H9 (cell line): ENCODE results near the gene CD247. TPM values are rescaled to one million over a fixed set of nuclear protein-coding genes. Genes with fewer than 3 reads are reported as not detected.

Source experiments
- DNase-seq: peaks from one replicate; pipeline ENCODE4 v3.0.0-alpha.2; 2017
- H2AFZ ChIP-seq: one replicate; pipeline ENCODE4 v1.6.1; 2013; ENCODE audit warnings: mild to moderate bottlenecking, low read length, control low read depth, moderate library complexity
- H2AK5ac ChIP-seq: 2 replicates; pipeline ENCODE4 v1.6.1; 2013; ENCODE audit warnings: low read length, control low read depth, mixed read lengths; ENCODE audit not compliant: insufficient read length
- H2BK120ac ChIP-seq: one replicate; pipeline ENCODE4 v1.6.1; 2013; ENCODE audit warnings: low read depth, mild to moderate bottlenecking, low read length, control low read depth, inconsistent platforms; ENCODE audit not compliant: poor library complexity, severe bottlenecking
- H2BK12ac ChIP-seq: 2 replicates; pipeline ENCODE4 v1.6.1; 2013; ENCODE audit warnings: low read length, control low read depth, mixed read lengths, low read depth; ENCODE audit not compliant: insufficient read length
- H2BK15ac ChIP-seq: 2 replicates; pipeline ENCODE4 v1.6.1; 2013; ENCODE audit warnings: low read depth, low read length, control low read depth
- H2BK20ac ChIP-seq: one replicate; pipeline ENCODE4 v1.6.1; 2013; ENCODE audit warnings: low read depth, mild to moderate bottlenecking, low read length, control low read depth, inconsistent platforms; ENCODE audit not compliant: poor library complexity, severe bottlenecking
- H2BK5ac ChIP-seq: 2 replicates; pipeline ENCODE4 v1.6.1; 2013; ENCODE audit warnings: low read length, control low read depth, mixed read lengths; ENCODE audit not compliant: insufficient read length
- H3K14ac ChIP-seq: 2 replicates; pipeline ENCODE4 v1.6.1; 2013; ENCODE audit warnings: low read length, control low read depth; ENCODE audit not compliant: insufficient read depth
- H3K18ac ChIP-seq: 2 replicates; pipeline ENCODE4 v1.6.1; 2013; ENCODE audit warnings: low read depth, mild to moderate bottlenecking, mixed read lengths, low read length, control low read depth; ENCODE audit not compliant: insufficient read length
- H3K23ac ChIP-seq: 2 replicates; pipeline ENCODE4 v1.6.1; 2013; ENCODE audit warnings: low read length, control low read depth, mixed read lengths, low read depth; ENCODE audit not compliant: insufficient read length
- H3K23me2 ChIP-seq: 2 replicates; pipeline ENCODE4 v1.6.1; 2013; ENCODE audit warnings: low read depth, mild to moderate bottlenecking, mixed read lengths, low read length, control low read depth; ENCODE audit not compliant: insufficient read length, poor library complexity, severe bottlenecking
- H3K27ac ChIP-seq: 2 replicates; pipeline ENCODE4 v1.5.1; 2013; ENCODE audit warnings: low read length, control low read depth, mixed read lengths, low read depth; ENCODE audit not compliant: insufficient read length
- H3K27me3 ChIP-seq: 2 replicates; pipeline ENCODE4 v1.6.1; 2013; ENCODE audit warnings: low read length, control low read depth, inconsistent platforms; ENCODE audit not compliant: insufficient read depth
- H3K4ac ChIP-seq: 2 replicates; pipeline ENCODE4 v1.6.1; 2013; ENCODE audit warnings: low read depth, mild to moderate bottlenecking, control low read depth, inconsistent platforms, low read length, moderate library complexity
- H3K4me1 ChIP-seq: 2 replicates; pipeline ENCODE4 v1.6.1; 2013; ENCODE audit warnings: low read length, control low read depth, inconsistent platforms; ENCODE audit not compliant: insufficient read depth
- H3K4me2 ChIP-seq: 2 replicates; pipeline ENCODE4 v1.6.1; 2013; ENCODE audit warnings: low read length, control low read depth, mixed read lengths; ENCODE audit not compliant: insufficient read length, insufficient read depth
- H3K56ac ChIP-seq: 2 replicates; pipeline ENCODE4 v1.6.1; 2013; ENCODE audit warnings: low read depth, mild to moderate bottlenecking, mixed read lengths, low read length, control low read depth; ENCODE audit not compliant: insufficient read length
- H3K79me1 ChIP-seq: 2 replicates; pipeline ENCODE4 v1.6.1; 2013; ENCODE audit warnings: low read depth, mild to moderate bottlenecking, moderate library complexity, low read length, control low read depth, inconsistent platforms; ENCODE audit not compliant: insufficient read depth, poor library complexity, severe bottlenecking
- H3K79me2 ChIP-seq: 2 replicates; pipeline ENCODE4 v1.6.1; 2013; ENCODE audit warnings: low read length, control low read depth, inconsistent platforms; ENCODE audit not compliant: insufficient read depth
- H3K9ac ChIP-seq: 2 replicates; pipeline ENCODE4 v1.6.1; 2013; ENCODE audit warnings: low read length, control low read depth, mixed read lengths; ENCODE audit not compliant: insufficient read length; ENCODE audit errors: extremely low read depth
- H3K9me3 ChIP-seq: one replicate; pipeline ENCODE4 v1.6.1; 2013; ENCODE audit warnings: low read depth, low read length, inconsistent platforms; ENCODE audit not compliant: control insufficient read depth
- H3T11ph ChIP-seq: one replicate; pipeline ENCODE4 v1.6.1; 2013; ENCODE audit warnings: mild to moderate bottlenecking, low read length, control low read depth, inconsistent platforms
- H4K20me1 ChIP-seq: one replicate; pipeline ENCODE4 v1.6.1; 2013; ENCODE audit not compliant: control insufficient read depth, insufficient read length, insufficient read depth
- H4K5ac ChIP-seq: 2 replicates; pipeline ENCODE4 v1.6.1; 2013; ENCODE audit warnings: low read depth, mild to moderate bottlenecking, mixed read lengths, low read length, control low read depth; ENCODE audit not compliant: insufficient read length
- H4K8ac ChIP-seq: replicated peaks from 2 replicates; pipeline ENCODE4 v1.6.1; 2013; ENCODE audit warnings: low read length, control low read depth, mixed read lengths, low read depth; ENCODE audit not compliant: insufficient read length
- H4K91ac ChIP-seq: 2 replicates; pipeline ENCODE4 v1.6.1; 2013; ENCODE audit warnings: low read depth, mild to moderate bottlenecking, moderate library complexity, mixed read lengths, low read length, control low read depth; ENCODE audit not compliant: insufficient read length
- H3K27ac Mint-ChIP-seq, 3 experiments: 2 replicates in 2 of 3; 3 replicates in 1 of 3; pipeline ENCODE4 v1.8.0; 2020 to 2021; ENCODE audit warnings: mixed read lengths in 3 of 3, mild to moderate bottlenecking in 1 of 3, moderate library complexity in 1 of 3
- H3K27me3 Mint-ChIP-seq: 2 replicates; pipeline ENCODE4 v1.8.0; 2021; ENCODE audit warnings: low read depth, mild to moderate bottlenecking, moderate library complexity, mixed read lengths
- H3K36me3 Mint-ChIP-seq, 3 experiments: 2 replicates in 2 of 3; 3 replicates in 1 of 3; pipeline ENCODE4 v1.8.0; 2020 to 2021; ENCODE audit warnings: low read depth in 3 of 3, mixed read lengths in 3 of 3; ENCODE audit not compliant: insufficient read depth in 1 of 3
- H3K4me1 Mint-ChIP-seq, 2 experiments: 2 replicates each; pipeline ENCODE4 v1.8.0; 2020; ENCODE audit warnings: mixed read lengths in 2 of 2
- H3K4me3 Mint-ChIP-seq, 2 experiments: 2 replicates in 1 of 2; 3 replicates in 1 of 2; pipeline ENCODE4 v1.8.0; 2020 to 2021; ENCODE audit warnings: mild to moderate bottlenecking in 2 of 2, mixed read lengths in 2 of 2, moderate library complexity in 1 of 2
- H3K9me3 Mint-ChIP-seq, 2 experiments: 2 replicates in 1 of 2; 3 replicates in 1 of 2; pipeline ENCODE4 v1.8.0; 2020; ENCODE audit warnings: mild to moderate bottlenecking in 2 of 2, mixed read lengths in 2 of 2, moderate library complexity in 1 of 2
- CTCF ChIP-seq: fragments of 200-600 bp; sonication (generic); conservative IDR thresholded peaks from 3 replicates; pipeline ENCODE4 v1.8.0; 2021; ENCODE audit warnings: antibody characterized with exemption, mild to moderate bottlenecking
- WGBS: extraction: QIAGEN DNeasy Blood & Tissue Kit; methylation state at CpG from one replicate; pipeline ENCODE4 v1.1.7; 2013; ENCODE audit warnings: missing lambda C conversion rate, low lambda C conversion rate, mixed read lengths; ENCODE audit not compliant: insufficient read length; ENCODE audit errors: extremely low coverage; 5-methylcytosine and 5-hydroxymethylcytosine counted together
- total RNA-seq: library from RNA; stranded (reverse); gene quantifications from 2 replicates; pipeline ENCODE4 v1.2.1, GENCODE V29; 2021

Gene CD247
- total RNA-seq, 1 experiment from 2014 or later: 1.2 TPM

DNA sequence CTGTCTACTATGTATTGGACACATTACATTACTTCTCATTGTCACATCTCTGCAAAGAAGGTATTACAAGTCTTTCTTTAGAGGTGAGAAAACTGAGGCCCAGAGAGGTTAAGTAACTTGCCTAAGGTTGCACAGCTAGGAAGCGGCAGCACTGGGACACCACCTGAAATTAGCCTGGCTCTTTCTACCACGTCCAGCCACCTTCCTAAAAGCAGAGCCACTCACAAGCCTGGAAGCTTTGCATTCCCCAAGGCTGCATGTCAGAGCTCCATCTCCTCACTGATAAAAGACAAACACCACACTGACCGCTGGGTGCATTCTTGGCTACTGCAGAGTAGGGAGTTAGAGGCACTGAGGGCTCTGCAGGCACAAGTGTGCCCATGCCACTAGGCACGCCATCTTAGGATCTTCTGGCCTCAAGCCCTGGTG, 2.4 kb downstream of the CD247 start:
- no peak for TF ChIP-seq CTCF
- H3K4me1 ChIP-seq: no peaks in the 10 kb centered on the region
- no peak for DNase-seq

More for the DNA sequence above, 2.4 kb downstream of the CD247 start:
- H3K18ac ChIP-seq: no peak overlapping the region
- H3K9me3 ChIP-seq: no peaks in the 10 kb centered on the region
- no peaks in the 10 kb centered on the region for H3K27me3 ChIP-seq
- H4K20me1 ChIP-seq: no peaks in the 10 kb centered on the region
- no peak overlapping the region for H4K5ac ChIP-seq
- no peak overlapping the region for H2AFZ ChIP-seq
- no peak overlapping the region for H3K4ac ChIP-seq
- no peak overlapping the region for H3K27ac Mint-ChIP-seq
- no peak overlapping the region for H3K23ac ChIP-seq
- WGBS: no CpG with 5 or more reads among the region's 4 CpGs
- no peak overlapping the region for H4K91ac ChIP-seq
- H3K9me3 Mint-ChIP-seq: no peaks in the 10 kb centered on the region
- no peak overlapping the region for H2BK5ac ChIP-seq
- no peak overlapping the region for H3K56ac ChIP-seq
- H3K79me1 ChIP-seq: no peaks in the 10 kb centered on the region
- no peaks in the 10 kb centered on the region for H3K36me3 Mint-ChIP-seq
- H3K79me2 ChIP-seq: no peaks in the 10 kb centered on the region
- H2BK20ac ChIP-seq: no peak overlapping the region
- no peak overlapping the region for H3T11ph ChIP-seq
- no peak overlapping the region for H3K4me2 ChIP-seq
- no peak overlapping the region for H2BK12ac ChIP-seq
- H3K23me2 ChIP-seq: no peaks in the 10 kb centered on the region
- no peak overlapping the region for H3K27ac ChIP-seq
- no peak overlapping the region for H4K8ac ChIP-seq
- H3K4me3 Mint-ChIP-seq: no peak overlapping the region
- no peak overlapping the region for H3K14ac ChIP-seq
- no peaks in the 10 kb centered on the region for H3K27me3 Mint-ChIP-seq
- H2BK15ac ChIP-seq: no peak overlapping the region
- no peak overlapping the region for H2BK120ac ChIP-seq
- H2AK5ac ChIP-seq: no peak overlapping the region
- H3K4me1 Mint-ChIP-seq: peaks cover 0 to 8% of the 10 kb centered on the region in 2 experiments; a peak in 3 of 4 replicates
- no peak overlapping the region for H3K9ac ChIP-seq
